HG02763 (cell line): ENCODE measurements around the gene CNIH2.
"Not testable (repeated sequence)": the region's sequence is repeated elsewhere in the genome, so short reads cannot be mapped to it uniquely, and the experiment has no call there.

Experiments
- ATAC-seq: cut with Tn5 transposase; IDR thresholded peaks from one replicate; pipeline ENCODE4 v1.9.1; 2021; ENCODE audit warnings: mild to moderate bottlenecking, moderate library complexity; ENCODE audit not compliant: unreplicated experiment

The CNIH2 gene

GRCh38 chr11:66275984-66276612 is 1.9 kb upstream of the CNIH2 start:
- ATAC-seq: no peak

DNA sequence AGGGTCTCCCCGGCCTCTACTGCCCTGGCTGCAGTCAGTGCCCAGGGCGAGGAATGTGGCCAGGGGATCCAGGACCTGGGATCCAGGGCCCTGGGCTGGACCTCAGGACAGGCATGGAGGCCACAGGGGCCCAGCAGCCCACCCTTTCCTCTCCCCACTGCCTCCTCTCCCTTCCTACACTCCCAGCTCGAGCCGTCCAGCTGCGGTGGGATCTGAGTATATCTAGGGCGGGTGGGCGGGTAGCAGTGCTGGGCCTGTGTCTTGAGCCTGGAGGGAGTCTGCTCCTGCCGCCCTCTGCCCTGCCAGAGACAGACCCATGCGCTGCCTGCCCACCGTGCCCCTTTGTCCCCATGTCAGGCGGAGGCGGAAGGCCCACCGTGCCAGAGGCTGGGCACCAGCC is 1.4 kb upstream of the CNIH2 start:
- ATAC-seq: not testable (repeated sequence)

GRCh38 chr11:66277064-66277463 is 911 bp upstream of the CNIH2 start:
- not testable (repeated sequence) for ATAC-seq

DNA sequence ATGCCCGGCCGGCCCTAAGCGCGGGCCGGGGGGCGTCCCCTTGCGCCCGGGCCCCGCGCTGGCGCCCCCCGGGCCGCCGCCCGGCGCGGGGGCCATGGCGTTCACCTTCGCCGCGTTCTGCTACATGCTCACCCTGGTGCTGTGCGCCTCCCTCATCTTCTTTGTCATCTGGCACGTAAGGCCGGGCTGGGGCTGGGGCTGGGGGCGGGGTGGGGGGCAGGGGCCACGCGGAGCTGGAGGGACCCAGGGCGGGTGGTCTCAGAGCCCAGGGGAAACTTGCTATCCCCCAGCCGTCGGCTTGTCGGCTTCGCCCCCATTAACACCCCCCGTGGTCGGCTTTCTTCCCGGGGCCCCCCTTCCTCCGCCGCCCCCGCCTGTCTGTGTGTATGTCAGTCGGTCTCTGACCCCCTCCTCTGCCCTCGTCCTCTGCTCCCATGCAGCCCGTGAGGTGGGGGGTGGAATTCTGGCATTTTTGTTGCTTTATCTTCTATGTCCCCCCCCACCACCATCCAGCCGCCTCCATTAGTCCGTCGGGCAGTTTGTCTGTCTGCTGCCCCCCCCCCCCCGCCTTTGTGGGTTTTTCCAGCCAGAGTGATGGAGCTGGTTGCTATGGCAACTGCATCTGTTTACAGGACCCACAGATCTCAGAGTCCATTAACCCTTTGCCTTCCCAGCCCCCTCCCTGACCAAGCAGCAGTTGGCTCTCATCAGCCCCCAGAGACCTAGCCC is 552 bp downstream of the CNIH2 start:
- ATAC-seq: no peak

GRCh38 chr11:66279092-66279734 is 1.2 kb downstream of the CNIH2 start:
- no peak for ATAC-seq

- ATAC-seq: no peak
These were observed 2.5 kb downstream of the CNIH2 start for GRCh38 chr11:66280428-66280827.

- ATAC-seq: no peak
These were observed 3.0 kb downstream of the CNIH2 start for GRCh38 chr11:66281001-66281400.

- no peak for ATAC-seq
These were observed 3.9 kb downstream of the CNIH2 start for GRCh38 chr11:66281776-66282467.

DNA sequence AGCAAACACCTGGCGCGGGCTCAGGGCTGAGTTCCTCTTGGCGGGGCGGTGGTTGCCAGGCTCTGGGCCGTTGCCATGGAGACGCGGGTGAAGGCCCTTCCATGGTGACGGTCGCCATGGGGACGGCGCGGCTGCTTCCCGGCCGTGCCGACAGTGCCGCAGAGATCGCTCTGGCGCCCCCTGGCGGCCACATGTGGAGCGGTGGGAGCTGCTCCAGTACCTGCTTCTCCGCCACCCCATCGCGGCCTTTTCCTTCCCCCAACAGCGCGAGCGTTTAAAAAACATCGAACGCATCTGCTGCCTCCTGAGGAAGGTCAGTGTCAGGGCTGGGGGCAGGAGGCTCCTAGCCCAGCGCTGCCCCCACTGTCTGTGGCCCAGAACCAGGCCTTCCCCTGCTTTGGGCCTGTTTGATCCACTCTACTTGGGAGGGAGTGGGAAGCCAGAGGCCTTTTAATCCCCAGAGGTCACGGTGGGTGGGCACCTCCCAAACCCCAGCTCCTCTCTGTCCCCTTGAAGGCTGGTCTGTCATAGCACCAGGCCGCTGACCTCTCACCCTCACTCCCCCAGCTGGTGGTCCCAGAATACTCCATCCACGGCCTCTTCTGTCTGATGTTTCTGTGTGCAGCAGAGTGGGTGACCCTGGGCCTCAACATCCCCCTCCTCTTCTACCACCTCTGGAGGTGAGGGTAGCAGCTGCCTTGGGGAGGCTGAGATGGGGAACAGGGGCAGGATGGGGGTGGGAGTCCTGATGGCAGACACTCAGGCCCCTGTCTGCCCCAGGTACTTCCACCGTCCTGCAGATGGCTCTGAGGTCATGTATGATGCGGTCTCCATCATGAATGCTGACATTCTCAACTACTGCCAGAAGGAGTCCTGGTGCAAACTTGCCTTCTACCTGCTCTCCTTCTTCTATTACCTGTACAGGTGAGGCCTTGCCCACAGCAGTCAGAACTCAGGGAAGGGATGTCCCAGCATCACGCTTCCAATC is 4.8 kb downstream of the CNIH2 start:
- peak; percentile 74 for ATAC-seq

GRCh38 chr11:66283461-66284105 is 5.6 kb downstream of the CNIH2 start:
- ATAC-seq: no peak

DNA sequence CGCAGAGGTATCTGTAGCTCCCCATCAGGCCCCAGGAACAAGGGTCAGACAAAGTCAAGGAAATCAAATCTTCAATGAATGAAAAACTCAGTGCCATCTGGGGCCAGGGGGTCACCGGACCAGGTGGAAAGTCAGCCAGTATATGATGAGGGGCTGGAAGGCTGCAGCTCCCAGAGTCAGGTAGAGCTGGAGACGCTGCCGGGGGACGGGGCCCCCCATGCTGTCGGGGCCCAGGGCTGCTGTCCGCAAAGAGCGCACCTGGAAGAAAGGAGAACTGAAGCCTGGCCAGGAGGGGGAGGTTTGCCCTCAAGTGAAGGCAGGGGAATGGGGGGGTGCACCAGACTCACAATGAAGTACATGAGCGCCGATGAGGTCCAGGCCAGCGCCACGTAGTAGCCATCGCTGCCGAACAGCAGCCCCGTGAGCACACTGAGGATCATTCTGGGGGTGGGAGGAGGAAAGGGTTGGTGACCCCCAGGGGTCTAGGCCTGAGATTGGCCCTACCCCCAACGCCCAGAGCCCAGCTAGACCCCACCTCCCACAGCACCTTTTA is 6.6 kb downstream of the CNIH2 start:
- ATAC-seq: no peak

DNA sequence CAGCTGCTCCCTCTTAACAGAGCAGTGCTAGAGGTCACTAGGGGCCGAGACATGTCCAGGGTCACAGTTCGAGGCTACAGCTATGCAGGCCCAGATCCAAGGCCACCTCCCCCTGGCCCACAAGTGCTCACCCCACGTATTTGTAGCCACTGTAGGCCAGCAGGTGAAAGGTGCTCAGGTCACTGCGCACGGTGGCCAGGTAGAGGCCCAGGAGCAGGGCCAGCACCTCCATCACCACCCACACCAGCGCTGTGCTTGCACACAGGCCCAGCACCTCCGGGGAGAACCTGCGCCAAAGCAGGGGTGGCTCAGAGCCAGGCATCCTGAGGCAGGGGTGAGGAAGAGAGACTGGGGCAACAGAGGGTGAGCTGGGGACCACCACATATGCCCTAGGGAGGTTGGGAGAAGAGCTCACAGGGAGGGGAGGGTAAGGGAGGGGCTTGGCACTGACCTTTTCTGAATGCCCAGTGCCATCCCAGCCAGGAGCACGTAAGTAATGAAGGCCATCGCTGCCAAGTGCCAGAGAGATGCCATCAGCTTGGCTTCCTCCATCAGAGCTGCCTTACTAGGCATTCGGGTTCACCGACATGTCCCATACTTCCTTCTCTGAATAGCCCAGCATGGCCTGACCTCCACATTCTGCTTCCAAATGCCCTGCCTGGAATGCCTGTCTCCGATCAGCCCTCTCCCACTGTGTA is 7.4 kb downstream of the CNIH2 start:
- no peak for ATAC-seq

DNA sequence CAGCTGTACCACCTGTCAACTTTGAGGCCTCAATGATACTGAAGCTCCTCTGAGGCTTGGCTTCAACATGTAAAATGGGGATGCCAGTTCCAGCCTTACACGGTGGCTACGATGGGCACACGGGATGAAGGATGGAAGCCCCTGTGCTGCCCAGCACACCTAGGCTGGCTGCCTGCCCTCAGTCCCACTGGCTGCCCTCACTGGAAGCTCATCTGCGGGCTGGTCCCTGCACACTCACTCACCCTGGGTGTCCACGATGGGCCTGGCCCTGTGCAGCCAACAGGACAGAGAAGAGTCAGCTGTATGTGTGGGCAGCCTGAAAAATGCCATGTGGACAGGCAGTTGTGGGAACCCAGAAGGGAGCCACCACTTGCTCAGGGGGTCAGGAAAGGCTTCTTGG is 8.7 kb downstream of the CNIH2 start:
- ATAC-seq: no peak

GRCh38 chr11:66287211-66287888 is 9.4 kb downstream of the CNIH2 start:
- no peak for ATAC-seq

- no peak for ATAC-seq
These were observed 10.1 kb downstream of the CNIH2 start for GRCh38 chr11:66287889-66288670.

DNA sequence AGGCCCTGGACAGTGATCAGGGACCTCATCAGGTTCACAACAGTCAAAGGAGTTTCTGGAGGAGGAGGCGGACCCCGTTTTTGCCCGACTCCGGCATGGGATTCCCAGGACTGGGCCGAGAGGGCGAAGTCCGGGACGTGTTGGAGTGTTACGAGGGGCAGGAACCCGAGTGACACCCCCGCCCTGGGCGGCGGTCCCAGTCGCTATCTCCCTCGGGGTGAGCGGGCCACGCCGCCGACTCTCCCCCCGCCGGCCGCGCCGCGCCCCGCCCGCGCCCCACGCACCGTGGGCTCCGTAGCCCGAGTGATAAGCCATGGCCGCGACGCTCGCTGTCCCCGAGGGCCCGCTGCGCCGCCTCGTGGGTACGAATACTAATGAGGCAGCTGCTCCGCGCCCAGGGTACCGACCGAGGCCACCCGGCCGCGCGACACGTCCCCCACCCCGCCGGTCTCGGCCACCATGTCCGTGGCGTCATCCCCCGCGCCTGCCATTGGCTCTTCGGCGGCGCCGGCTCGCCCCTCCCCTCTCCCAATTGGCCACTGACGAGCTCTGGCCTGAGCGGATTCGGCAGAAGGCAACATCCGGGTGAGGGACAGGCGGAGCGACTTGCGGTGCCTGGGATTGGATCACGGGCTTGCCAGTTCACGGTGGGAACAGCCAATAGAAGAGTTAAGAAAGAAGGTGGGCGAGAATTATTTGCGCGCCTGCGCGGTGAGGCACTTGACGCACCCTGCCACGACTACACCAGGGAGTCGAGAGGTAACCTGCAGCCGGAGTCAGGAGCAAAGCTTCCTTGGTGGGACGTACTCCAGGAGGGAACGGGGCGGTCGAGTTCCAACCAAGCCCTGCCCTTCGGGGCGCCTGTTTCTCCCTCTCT is 10.9 kb downstream of the CNIH2 start, which contains the start of gene YIF1A:
Gene YIF1A, minus strand, starts transcription at position 473 of the 877 bp plus-strand sequence. Its CDS starts 158 bp downstream, at position 315.
- peak; percentile 88 for ATAC-seq
